HEK293 (cell line): ENCODE data around the gene NCMAP.

ENCODE experiments used
- CTCF ChIA-PET: fragments of 350-600 bp; formaldehyde crosslinking; extraction: SDS; loops from one replicate; lab custom pipeline; 2021; ENCODE audit warnings: antibody characterized with exemption; lab: Yijun Ruan, JAX
- POLR2A ChIA-PET: fragments of 300-600 bp; formaldehyde crosslinking; extraction: SDS; loops from one replicate; lab custom pipeline; 2020; ENCODE audit warnings: antibody characterized with exemption, inconsistent platforms; lab: Yijun Ruan, JAX
- H3K27ac ChIP-seq: fragments of 200-500 bp; sonication (Bioruptor generic); 2 replicates; pipeline ENCODE4 v1.5.1; 2014; ENCODE audit warnings: low read depth, low read length, control low read depth, inconsistent platforms; ENCODE audit errors: extremely low read depth
- H3K36me3 ChIP-seq, 2 experiments: fragments of 200-500 bp in 1 of 2; sonication (Bioruptor generic) in 1 of 2; 1 replicate in 1 of 2; 2 replicates in 1 of 2; pipeline ENCODE4 v1.5.1; 2014 to 2017; ENCODE audit warnings: inconsistent platforms in 2 of 2, low read length in 2 of 2; ENCODE audit not compliant: control insufficient read depth in 2 of 2, insufficient read depth in 1 of 2
- H3K4me1 ChIP-seq: fragments of 200-500 bp; sonication (Bioruptor generic); 2 replicates; pipeline ENCODE4 v1.5.1; 2014; ENCODE audit warnings: mild to moderate bottlenecking, low read length, inconsistent platforms; ENCODE audit not compliant: control insufficient read depth, insufficient read depth
- H3K4me3 ChIP-seq: 2 replicates; pipeline ENCODE4 v1.5.1; 2011; ENCODE audit warnings: low read depth, mild to moderate bottlenecking, control low read depth, low read length, moderate library complexity
- H3K9me3 ChIP-seq: fragments of 200-500 bp; sonication (Bioruptor generic); 2 replicates; pipeline ENCODE4 v1.5.1; 2014; ENCODE audit warnings: low read depth, low read length, inconsistent platforms; ENCODE audit not compliant: control insufficient read depth, insufficient read depth
- GLIS1 ChIP-seq: fragments of 450-650 bp; formaldehyde crosslinking; IDR thresholded peaks from 2 replicates; pipeline ENCODE4 v1.5.1; 2016; ENCODE audit warnings: missing biosample characterization, missing genetic modification characterization
- HOXC10 ChIP-seq: sonication (generic); formaldehyde crosslinking; IDR thresholded peaks from 2 replicates; pipeline ENCODE4 v1.8.1; 2023; ENCODE audit warnings: mild to moderate bottlenecking, missing genetic modification reagents
- HOXD13 ChIP-seq: sonication (generic); formaldehyde crosslinking; IDR thresholded peaks from 2 replicates; pipeline ENCODE4 v1.8.0; 2022; ENCODE audit warnings: missing genetic modification reagents, borderline replicate concordance
- KLF7 ChIP-seq: fragments of 450-650 bp; formaldehyde crosslinking; IDR thresholded peaks from 2 replicates; pipeline ENCODE4 v1.5.1; 2016; ENCODE audit warnings: missing biosample characterization, missing genetic modification characterization, borderline replicate concordance
- SCRT1 ChIP-seq: fragments of 450-650 bp; formaldehyde crosslinking; IDR thresholded peaks from 2 replicates; pipeline ENCODE4 v1.5.1; 2016; ENCODE audit warnings: missing biosample characterization, missing genetic modification characterization, borderline replicate concordance
- SP7 ChIP-seq: fragments of 450-650 bp; formaldehyde crosslinking; IDR thresholded peaks from 2 replicates; pipeline ENCODE4 v1.5.1; 2016; ENCODE audit warnings: missing biosample characterization, missing genetic modification characterization
- TRIM28 ChIP-seq: IDR thresholded peaks from 2 replicates; pipeline ENCODE4 v1.6.1; 2011; ENCODE audit warnings: low read length, control low read depth, borderline replicate concordance
- ZBTB17 ChIP-seq: fragments of 450-650 bp; formaldehyde crosslinking; IDR thresholded peaks from 2 replicates; pipeline ENCODE4 v1.5.1; 2016; ENCODE audit warnings: missing biosample characterization, missing genetic modification characterization
- ZFP37 ChIP-seq: fragments of 450-650 bp; formaldehyde crosslinking; IDR thresholded peaks from 2 replicates; pipeline ENCODE4 v1.5.1; 2016; ENCODE audit warnings: missing biosample characterization, missing genetic modification characterization
- ZNF112 ChIP-seq: fragments of 450-650 bp; formaldehyde crosslinking; IDR thresholded peaks from 2 replicates; pipeline ENCODE4 v1.5.0; 2017; ENCODE audit warnings: missing biosample characterization, missing genetic modification characterization
- ZNF133 ChIP-seq: fragments of 450-650 bp; formaldehyde crosslinking; IDR thresholded peaks from 2 replicates; pipeline ENCODE4 v1.5.1; 2016; ENCODE audit warnings: missing biosample characterization, missing genetic modification characterization
- ZNF202 ChIP-seq: fragments of 450-650 bp; formaldehyde crosslinking; IDR thresholded peaks from 2 replicates; pipeline ENCODE4 v1.5.1; 2016; ENCODE audit warnings: missing biosample characterization, missing genetic modification characterization, borderline replicate concordance
- ZNF24 ChIP-seq: fragments of 450-650 bp; formaldehyde crosslinking; IDR thresholded peaks from 2 replicates; pipeline ENCODE4 v1.5.1; 2016; ENCODE audit warnings: missing biosample characterization, missing genetic modification characterization
- ZNF350 ChIP-seq: fragments of 450-650 bp; formaldehyde crosslinking; IDR thresholded peaks from 2 replicates; pipeline ENCODE4 v1.5.0; 2017; ENCODE audit warnings: missing biosample characterization, mild to moderate bottlenecking, missing genetic modification characterization
- ZNF48 ChIP-seq: fragments of 450-650 bp; formaldehyde crosslinking; IDR thresholded peaks from 2 replicates; pipeline ENCODE4 v1.5.1; 2016; ENCODE audit warnings: missing biosample characterization, missing genetic modification characterization
- ZNF501 ChIP-seq: fragments of 450-650 bp; formaldehyde crosslinking; IDR thresholded peaks from 2 replicates; pipeline ENCODE4 v1.5.1; 2016; ENCODE audit warnings: missing biosample characterization, missing genetic modification characterization
- ZNF561 ChIP-seq: fragments of 450-650 bp; IDR thresholded peaks from 2 replicates; pipeline ENCODE4 v1.5.1; 2018; ENCODE audit warnings: missing biosample characterization, missing genetic modification characterization, borderline replicate concordance
- ZNF600 ChIP-seq: fragments of 450-650 bp; formaldehyde crosslinking; IDR thresholded peaks from 2 replicates; pipeline ENCODE4 v1.5.1; 2016; ENCODE audit warnings: missing biosample characterization, missing genetic modification characterization
- ZNF623 ChIP-seq: fragments of 450-650 bp; formaldehyde crosslinking; IDR thresholded peaks from 2 replicates; pipeline ENCODE4 v1.5.1; 2016; ENCODE audit warnings: missing biosample characterization, missing genetic modification characterization
- ZNF785 ChIP-seq: fragments of 450-650 bp; formaldehyde crosslinking; IDR thresholded peaks from 2 replicates; pipeline ENCODE4 v1.5.1; 2016; ENCODE audit warnings: missing biosample characterization, missing genetic modification characterization
- TF ChIP-seq, protein P1 (sequence below): fragments of 450-650 bp; formaldehyde crosslinking; IDR thresholded peaks from 2 replicates; pipeline ENCODE4 v1.5.1; 2016; ENCODE audit warnings: missing biosample characterization, missing genetic modification characterization
- TF ChIP-seq, protein P2 (sequence below): fragments of 450-650 bp; formaldehyde crosslinking; IDR thresholded peaks from 2 replicates; pipeline ENCODE4 v1.5.1; 2016; ENCODE audit warnings: missing biosample characterization, missing genetic modification characterization
- TF ChIP-seq, protein P3 (sequence below): fragments of 450-650 bp; formaldehyde crosslinking; IDR thresholded peaks from 2 replicates; pipeline ENCODE4; 2016; ENCODE audit warnings: missing biosample characterization, missing genetic modification characterization

The NCMAP gene

DNA sequence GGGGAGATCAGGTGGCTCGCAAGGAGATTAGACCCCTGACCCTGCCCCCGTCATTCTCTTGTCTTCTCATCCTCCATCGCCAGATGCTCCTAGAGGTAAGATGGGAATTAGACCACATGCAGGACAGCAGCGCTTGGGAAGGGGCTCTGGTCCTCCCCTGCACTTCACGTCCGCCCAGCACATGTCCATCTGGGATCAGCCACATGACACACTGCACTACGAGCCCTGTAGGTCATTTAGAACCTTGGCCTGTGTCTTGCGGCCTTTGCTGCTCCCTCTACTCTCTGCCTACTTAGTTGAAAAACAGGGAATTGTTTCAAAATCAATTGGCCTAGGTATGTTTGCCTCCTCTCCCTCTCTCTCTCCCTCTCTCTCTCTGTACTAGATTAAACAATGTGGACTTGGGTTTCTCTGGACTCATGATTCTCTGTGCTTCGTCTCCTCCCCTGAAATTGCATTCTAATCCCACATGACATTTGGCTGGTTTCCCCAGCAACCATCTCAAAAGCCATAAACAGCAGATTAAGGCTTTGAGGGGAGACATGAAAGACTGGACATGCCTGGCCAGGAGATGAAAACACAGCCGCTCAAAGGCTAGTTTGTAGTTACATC lies 3.8 kb upstream of the NCMAP start:
- ChIA-PET POLR2A (no interaction called here), CTCF (interaction anchor here (0.7 to 1.2 kb wide), 3 partner anchors 10 to 42 kb away, joined by 3 to 6 read pairs (median 5); no protein-coding TSS in a partner anchor)
- Histone ChIP-seq H3K27ac (no peak overlapping the region), H3K9me3 (no peaks in the 10 kb centered on the region)
- TF ChIP-seq ZNF24 (no peak), ZNF785 (tag by site-specific recombination) (no peak), HOXC10 (CRISPR knock-in tag) (no peak), HOXD13 (no peak), ZNF112 (no peak), ZNF561 (tag by site-specific recombination) (no peak), KLF7 (tag by site-specific recombination) (no peak), TRIM28 (0 out of 2 replicates have a peak, but pooled peaks have one; percentile 32), ZFP37 (tag by site-specific recombination) (no peak), GLIS1 (tag by site-specific recombination) (no peak), SCRT1 (tag by site-specific recombination) (no peak), ZBTB17 (tag by site-specific recombination) (peak; percentile 52), SP7 (tag by site-specific recombination) (no peak), ZNF133 (tag by site-specific recombination) (no peak), ZNF202 (tag by site-specific recombination) (no peak)
- TF ChIP-seq, protein P1, sequence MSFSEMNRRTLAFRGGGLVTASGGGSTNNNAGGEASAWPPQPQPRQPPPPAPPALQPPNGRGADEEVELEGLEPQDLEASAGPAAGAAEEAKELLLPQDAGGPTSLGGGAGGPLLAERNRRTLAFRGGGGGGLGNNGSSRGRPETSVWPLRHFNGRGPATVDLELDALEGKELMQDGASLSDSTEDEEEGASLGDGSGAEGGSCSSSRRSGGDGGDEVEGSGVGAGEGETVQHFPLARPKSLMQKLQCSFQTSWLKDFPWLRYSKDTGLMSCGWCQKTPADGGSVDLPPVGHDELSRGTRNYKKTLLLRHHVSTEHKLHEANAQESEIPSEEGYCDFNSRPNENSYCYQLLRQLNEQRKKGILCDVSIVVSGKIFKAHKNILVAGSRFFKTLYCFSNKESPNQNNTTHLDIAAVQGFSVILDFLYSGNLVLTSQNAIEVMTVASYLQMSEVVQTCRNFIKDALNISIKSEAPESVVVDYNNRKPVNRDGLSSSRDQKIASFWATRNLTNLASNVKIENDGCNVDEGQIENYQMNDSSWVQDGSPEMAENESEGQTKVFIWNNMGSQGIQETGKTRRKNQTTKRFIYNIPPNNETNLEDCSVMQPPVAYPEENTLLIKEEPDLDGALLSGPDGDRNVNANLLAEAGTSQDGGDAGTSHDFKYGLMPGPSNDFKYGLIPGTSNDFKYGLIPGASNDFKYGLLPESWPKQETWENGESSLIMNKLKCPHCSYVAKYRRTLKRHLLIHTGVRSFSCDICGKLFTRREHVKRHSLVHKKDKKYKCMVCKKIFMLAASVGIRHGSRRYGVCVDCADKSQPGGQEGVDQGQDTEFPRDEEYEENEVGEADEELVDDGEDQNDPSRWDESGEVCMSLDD (tag by site-specific recombination) = no peak
- TF ChIP-seq, protein P2, sequence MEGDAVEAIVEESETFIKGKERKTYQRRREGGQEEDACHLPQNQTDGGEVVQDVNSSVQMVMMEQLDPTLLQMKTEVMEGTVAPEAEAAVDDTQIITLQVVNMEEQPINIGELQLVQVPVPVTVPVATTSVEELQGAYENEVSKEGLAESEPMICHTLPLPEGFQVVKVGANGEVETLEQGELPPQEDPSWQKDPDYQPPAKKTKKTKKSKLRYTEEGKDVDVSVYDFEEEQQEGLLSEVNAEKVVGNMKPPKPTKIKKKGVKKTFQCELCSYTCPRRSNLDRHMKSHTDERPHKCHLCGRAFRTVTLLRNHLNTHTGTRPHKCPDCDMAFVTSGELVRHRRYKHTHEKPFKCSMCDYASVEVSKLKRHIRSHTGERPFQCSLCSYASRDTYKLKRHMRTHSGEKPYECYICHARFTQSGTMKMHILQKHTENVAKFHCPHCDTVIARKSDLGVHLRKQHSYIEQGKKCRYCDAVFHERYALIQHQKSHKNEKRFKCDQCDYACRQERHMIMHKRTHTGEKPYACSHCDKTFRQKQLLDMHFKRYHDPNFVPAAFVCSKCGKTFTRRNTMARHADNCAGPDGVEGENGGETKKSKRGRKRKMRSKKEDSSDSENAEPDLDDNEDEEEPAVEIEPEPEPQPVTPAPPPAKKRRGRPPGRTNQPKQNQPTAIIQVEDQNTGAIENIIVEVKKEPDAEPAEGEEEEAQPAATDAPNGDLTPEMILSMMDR (tag by site-specific recombination) = no peak
- TF ChIP-seq, protein P3, sequence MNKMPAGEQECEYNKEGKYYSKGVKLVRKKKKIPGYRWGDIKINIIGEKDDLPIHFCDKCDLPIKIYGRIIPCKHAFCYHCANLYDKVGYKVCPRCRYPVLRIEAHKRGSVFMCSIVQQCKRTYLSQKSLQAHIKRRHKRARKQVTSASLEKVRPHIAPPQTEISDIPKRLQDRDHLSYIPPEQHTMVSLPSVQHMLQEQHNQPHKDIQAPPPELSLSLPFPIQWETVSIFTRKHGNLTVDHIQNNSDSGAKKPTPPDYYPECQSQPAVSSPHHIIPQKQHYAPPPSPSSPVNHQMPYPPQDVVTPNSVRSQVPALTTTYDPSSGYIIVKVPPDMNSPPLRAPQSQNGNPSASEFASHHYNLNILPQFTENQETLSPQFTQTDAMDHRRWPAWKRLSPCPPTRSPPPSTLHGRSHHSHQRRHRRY (tag by site-specific recombination) = no peak
- TF ChIP-seq, all 188 proteins: peak for 2
- Histone ChIP-seq H3K4me3 (no peak overlapping the region), H3K4me1 (no peaks in the 10 kb centered on the region), H3K36me3 (no peaks in the 10 kb centered on the region)

DNA sequence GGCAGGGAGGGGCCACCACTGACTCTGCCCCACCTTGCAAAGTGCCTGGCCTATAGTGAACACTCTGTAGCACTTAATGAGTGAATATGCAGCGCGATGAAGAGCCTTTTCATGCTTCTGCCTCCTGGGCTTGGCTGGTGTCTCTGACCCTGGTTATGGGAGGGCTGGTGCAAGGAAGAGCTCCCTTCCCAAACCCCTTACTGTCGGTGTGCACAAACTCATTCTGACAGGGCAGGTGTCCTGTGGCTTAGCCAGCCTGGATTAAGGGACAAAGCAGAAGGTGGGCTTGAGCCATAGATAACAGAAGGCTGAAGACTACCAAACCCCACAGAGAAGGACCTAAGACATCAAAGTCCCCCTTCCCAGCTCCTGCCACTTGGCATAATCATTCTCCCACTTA lies 2.0 kb upstream of the NCMAP start:
- Histone ChIP-seq H3K27ac (no peak overlapping the region), H3K4me3 (no peak overlapping the region), H3K9me3 (no peaks in the 10 kb centered on the region), H3K4me1 (no peaks in the 10 kb centered on the region), H3K36me3 (no peaks in the 10 kb centered on the region)
- ChIA-PET CTCF (interaction anchor here (0.8 to 1.3 kb wide), 3 partner anchors 13 to 34 kb away, joined by 3 read pairs; no protein-coding TSS in a partner anchor), POLR2A (no interaction called here)
- no peak for TF ChIP-seq ZNF350 (tag by site-specific recombination)
- no peak for TF ChIP-seq ZNF623 (tag by site-specific recombination)
- no peak for TF ChIP-seq ZNF48
- no peak for TF ChIP-seq ZNF501 (tag by site-specific recombination)
- no peak for TF ChIP-seq ZNF600
